Liver (tissue), 9 donors: ENCODE data around the gene EDEM1. TPM values are rescaled to one million over a fixed set of nuclear protein-coding genes. Genes with fewer than 3 reads are reported as not detected.

Source experiments
- DNase-seq: peaks from one replicate; pipeline ENCODE4 v3.0.0-alpha.2; 2017; ENCODE audit warnings: low spot score
- H3K27ac ChIP-seq, 2 donors: one replicate each; pipeline ENCODE4 v1.7.0; 2013; ENCODE audit warnings: inconsistent platforms in 2 of 2, low read length in 2 of 2, control low read depth in 1 of 2, low read depth in 1 of 2, mild to moderate bottlenecking in 1 of 2
- H3K27me3 ChIP-seq, 4 donors: one replicate each; pipeline versions ENCODE4 v1.6.1 to v1.7.0; 2013; ENCODE audit warnings: low read length in 3 of 4, inconsistent platforms in 1 of 4, mild to moderate bottlenecking in 1 of 4, moderate library complexity in 1 of 4; ENCODE audit not compliant: control insufficient read depth in 4 of 4, insufficient read depth in 4 of 4
- H3K36me3 ChIP-seq, 4 donors: one replicate each; pipeline versions ENCODE4 v1.6.1 to v1.7.0; 2013; ENCODE audit warnings: low read length in 3 of 4, mild to moderate bottlenecking in 3 of 4, low read depth in 1 of 4, moderate library complexity in 1 of 4; ENCODE audit not compliant: control insufficient read depth in 4 of 4, insufficient read depth in 3 of 4
- H3K4me1 ChIP-seq, 4 donors: one replicate each; pipeline versions ENCODE4 v1.6.1 to v1.7.0; 2013; ENCODE audit warnings: low read length in 3 of 4, mild to moderate bottlenecking in 3 of 4, moderate library complexity in 1 of 4; ENCODE audit not compliant: control insufficient read depth in 4 of 4, insufficient read depth in 4 of 4
- H3K4me3 ChIP-seq, 3 donors: one replicate each; pipeline versions ENCODE4 v1.6.1 to v1.7.0; 2013; ENCODE audit warnings: low read length in 3 of 3, control low read depth in 1 of 3, low read depth in 1 of 3, mild to moderate bottlenecking in 1 of 3
- H3K9ac ChIP-seq, 2 donors: one replicate each; pipeline ENCODE4 v1.7.0; 2013; ENCODE audit warnings: low read length in 2 of 2, mild to moderate bottlenecking in 2 of 2, moderate library complexity in 2 of 2, control low read depth in 1 of 2, low read depth in 1 of 2
- H3K9me3 ChIP-seq, 4 donors: one replicate each; pipeline versions ENCODE4 v1.6.1 to v1.7.0; 2013; ENCODE audit warnings: low read length in 3 of 4; ENCODE audit not compliant: control insufficient read depth in 4 of 4
- EGR1 ChIP-seq, 2 donors: IDR thresholded peaks; 2 replicates each; pipeline ENCODE4 v1.6.1; 2016 to 2018; ENCODE audit warnings: antibody characterized with exemption in 2 of 2, low read depth in 2 of 2
- FOXA2 ChIP-seq: IDR thresholded peaks from 2 replicates; pipeline ENCODE4 v1.6.1; 2016; ENCODE audit warnings: antibody characterized with exemption
- GABPA ChIP-seq, 2 donors: IDR thresholded peaks in 1 of 2; conservative IDR thresholded peaks in 1 of 2; 2 replicates each; pipeline ENCODE4 v1.6.1; 2016; ENCODE audit warnings: antibody characterized with exemption in 2 of 2, mild to moderate bottlenecking in 1 of 2, moderate library complexity in 1 of 2
- HNF4A ChIP-seq, 2 donors: conservative IDR thresholded peaks; 2 replicates each; pipeline ENCODE4 v1.6.1; 2016; ENCODE audit warnings: antibody characterized with exemption in 2 of 2, mild to moderate bottlenecking in 2 of 2
- HNF4G ChIP-seq: IDR thresholded peaks from 2 replicates; pipeline ENCODE4 v1.6.1; 2016; ENCODE audit warnings: antibody characterized with exemption
- JUND ChIP-seq, 2 donors: IDR thresholded peaks; 2 replicates each; pipeline ENCODE4 v1.6.1; 2016; ENCODE audit warnings: antibody characterized with exemption in 2 of 2
- NR2F2 ChIP-seq: IDR thresholded peaks from 2 replicates; pipeline ENCODE4 v1.6.1; 2016; ENCODE audit warnings: antibody characterized with exemption
- RAD21 ChIP-seq, 2 donors: IDR thresholded peaks; 2 replicates each; pipeline ENCODE4 v1.6.1; 2016; ENCODE audit warnings: antibody characterized with exemption in 2 of 2, mild to moderate bottlenecking in 2 of 2
- RXRA ChIP-seq, 2 donors: IDR thresholded peaks; 2 replicates each; pipeline ENCODE4 v1.6.1; 2017 to 2018; ENCODE audit warnings: antibody characterized with exemption in 2 of 2, mild to moderate bottlenecking in 1 of 2
- TAF1 ChIP-seq: conservative IDR thresholded peaks from 2 replicates; pipeline ENCODE4 v1.6.1; 2016; ENCODE audit warnings: antibody characterized with exemption, mild to moderate bottlenecking
- YY1 ChIP-seq: IDR thresholded peaks from 2 replicates; pipeline ENCODE4 v1.6.1; 2016; ENCODE audit warnings: antibody characterized with exemption, mild to moderate bottlenecking
- WGBS: extraction: QIAGEN DNeasy Blood & Tissue Kit; methylation state at CpG from one replicate; pipeline ENCODE4 v1.1.7; 2013; 5-methylcytosine and 5-hydroxymethylcytosine counted together
- polyA plus RNA-seq, 2 donors: library from polyadenylated mRNA; stranded (reverse) in 1 of 2; unstranded in 1 of 2; fragments of 200-250 nt in 1 of 2; fragments of >200 nt in 1 of 2; fragmentation: Nextera tagmentation in 1 of 2; extraction: Ambion mirVana in 1 of 2; gene quantifications; one replicate each; pipeline versions ENCODE4 v1.2.1 to v1.2.3, GENCODE V29; 2013 to 2015
- total RNA-seq, 2 donors: library from RNA; depleted of rRNA; stranded (reverse); fragments of >200 nt; gene quantifications; one replicate each; pipeline ENCODE4 v1.2.3, GENCODE V29; 2014
- TF ChIP-seq, protein P1 (sequence below): IDR thresholded peaks from 2 replicates; pipeline ENCODE4 v1.6.1; 2016; ENCODE audit warnings: antibody characterized with exemption
- TF ChIP-seq, protein P2 (sequence below): IDR thresholded peaks from 2 replicates; pipeline ENCODE4 v1.6.1; 2016; ENCODE audit warnings: antibody characterized with exemption
- TF ChIP-seq, protein P3 (sequence below): IDR thresholded peaks from 2 replicates; pipeline ENCODE4 v1.6.1; 2016; ENCODE audit warnings: antibody characterized with exemption
- TF ChIP-seq, protein P4 (sequence below): IDR thresholded peaks from 2 replicates; pipeline ENCODE4 v1.6.1; 2016; ENCODE audit warnings: antibody characterized with exemption, mild to moderate bottlenecking
- donor health status: healthy.
- donor health status: healthy.
- donor health status: healthy.
- donor health status: healthy.
- donor health status: healthy.

EDEM1 gene
- total and polyA plus RNA-seq, 4 donors, result 20.4 to 97.5 (median 32.9) TPM

DNA sequence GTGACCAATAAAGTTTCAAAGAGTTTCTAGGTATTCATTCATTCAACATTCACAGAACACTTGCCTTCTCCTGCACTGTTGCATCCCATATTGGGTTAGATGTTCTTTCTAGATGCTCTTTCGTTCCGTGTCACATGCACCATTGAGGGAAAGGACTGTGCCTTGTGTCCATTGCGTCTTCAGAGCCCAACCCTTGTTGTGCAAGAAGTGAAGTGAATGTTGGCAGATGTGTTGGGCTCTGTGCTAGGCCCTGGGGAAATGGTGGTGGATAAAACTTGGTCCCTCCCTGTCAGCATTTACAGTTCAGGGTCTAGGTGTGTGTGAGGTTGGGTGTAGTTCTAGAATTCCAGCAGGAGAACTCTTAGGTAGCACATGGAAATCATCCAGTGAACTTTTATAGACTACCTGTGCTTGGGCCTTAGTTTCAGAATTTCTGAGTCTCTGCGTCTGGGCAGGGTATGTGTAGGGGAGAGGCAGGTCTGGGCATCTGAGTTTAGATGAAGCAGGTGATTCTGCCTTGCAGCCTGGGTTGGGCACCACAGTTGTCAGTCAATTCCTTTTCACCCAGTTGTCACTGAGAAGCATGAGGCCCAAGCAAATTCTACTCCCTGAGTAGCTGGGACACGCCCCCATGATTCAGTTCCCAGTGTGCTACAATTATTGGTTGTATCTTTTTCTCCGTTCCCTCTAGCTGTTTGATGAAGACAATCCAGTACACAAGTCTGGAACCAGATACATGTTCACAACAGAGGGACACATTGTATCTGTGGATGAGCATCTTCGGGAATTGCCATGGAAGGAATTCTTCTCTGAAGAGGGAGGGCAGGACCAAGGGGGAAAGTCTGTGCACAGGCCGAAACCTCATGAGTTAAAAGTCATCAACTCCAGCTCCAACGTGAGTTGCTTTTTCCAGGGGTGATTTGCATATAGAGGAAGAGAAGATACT is 25.4 kb downstream of the EDEM1 start:
- 85% methylated on average over 9 of the region's 9 CpGs for WGBS

DNA sequence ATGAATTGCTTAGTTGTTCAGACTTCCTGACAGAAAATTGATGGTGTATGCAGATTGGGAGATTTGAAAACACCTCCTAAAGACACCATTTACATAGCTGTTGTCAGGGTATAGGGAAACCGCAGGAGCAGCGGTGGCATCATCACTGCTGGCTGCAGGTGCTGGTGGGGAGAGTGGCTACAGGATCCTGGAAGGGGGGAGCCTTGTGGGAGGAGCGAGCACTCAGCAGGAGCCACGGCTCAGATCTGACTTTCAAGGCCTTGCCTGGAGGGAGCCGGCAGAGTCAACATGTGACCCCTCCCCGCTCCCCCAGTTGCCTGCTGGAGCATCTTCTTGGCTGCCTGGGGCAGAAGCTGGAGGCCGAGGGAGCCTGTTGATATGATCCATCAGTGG is 26.1 kb downstream of the EDEM1 start:
- Histone ChIP-seq H3K27ac (no peak overlapping the region), H3K4me3 (no peak overlapping the region), H3K27me3 (no peaks in the 10 kb centered on the region), H3K4me1 (peaks cover 0 to 33% (median 24%) of the 10 kb centered on the region in 4 donors), H3K9me3 (no peaks in the 10 kb centered on the region), H3K9ac (no peak overlapping the region), H3K36me3 (peaks cover 14 to 89% (median 85%) of the 10 kb centered on the region in 4 donors)
- 91% methylated on average over 7 of the region's 7 CpGs for WGBS
- no peak for TF ChIP-seq YY1
- no peak for TF ChIP-seq TAF1
- no peak for TF ChIP-seq RXRA (IDR thresholded peaks at IDR 0.05)
- TF ChIP-seq HNF4A (conservative IDR thresholded peaks at IDR 0.05), result no peak
- TF ChIP-seq JUND (IDR thresholded peaks at IDR 0.05), result no peak
- TF ChIP-seq, protein P1, sequence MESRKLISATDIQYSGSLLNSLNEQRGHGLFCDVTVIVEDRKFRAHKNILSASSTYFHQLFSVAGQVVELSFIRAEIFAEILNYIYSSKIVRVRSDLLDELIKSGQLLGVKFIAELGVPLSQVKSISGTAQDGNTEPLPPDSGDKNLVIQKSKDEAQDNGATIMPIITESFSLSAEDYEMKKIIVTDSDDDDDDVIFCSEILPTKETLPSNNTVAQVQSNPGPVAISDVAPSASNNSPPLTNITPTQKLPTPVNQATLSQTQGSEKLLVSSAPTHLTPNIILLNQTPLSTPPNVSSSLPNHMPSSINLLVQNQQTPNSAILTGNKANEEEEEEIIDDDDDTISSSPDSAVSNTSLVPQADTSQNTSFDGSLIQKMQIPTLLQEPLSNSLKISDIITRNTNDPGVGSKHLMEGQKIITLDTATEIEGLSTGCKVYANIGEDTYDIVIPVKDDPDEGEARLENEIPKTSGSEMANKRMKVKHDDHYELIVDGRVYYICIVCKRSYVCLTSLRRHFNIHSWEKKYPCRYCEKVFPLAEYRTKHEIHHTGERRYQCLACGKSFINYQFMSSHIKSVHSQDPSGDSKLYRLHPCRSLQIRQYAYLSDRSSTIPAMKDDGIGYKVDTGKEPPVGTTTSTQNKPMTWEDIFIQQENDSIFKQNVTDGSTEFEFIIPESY, result no peak
- no peak for TF ChIP-seq GABPA (IDR thresholded peaks at IDR 0.05 in 1 of 2, conservative IDR thresholded peaks at IDR 0.05 in 1 of 2)
- no peak for TF ChIP-seq EGR1 (IDR thresholded peaks at IDR 0.05; ENCODE audit: low read depth in 2 of 2)
- TF ChIP-seq, protein P2, sequence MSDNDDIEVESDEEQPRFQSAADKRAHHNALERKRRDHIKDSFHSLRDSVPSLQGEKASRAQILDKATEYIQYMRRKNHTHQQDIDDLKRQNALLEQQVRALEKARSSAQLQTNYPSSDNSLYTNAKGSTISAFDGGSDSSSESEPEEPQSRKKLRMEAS, result no peak
- TF ChIP-seq, protein P3, sequence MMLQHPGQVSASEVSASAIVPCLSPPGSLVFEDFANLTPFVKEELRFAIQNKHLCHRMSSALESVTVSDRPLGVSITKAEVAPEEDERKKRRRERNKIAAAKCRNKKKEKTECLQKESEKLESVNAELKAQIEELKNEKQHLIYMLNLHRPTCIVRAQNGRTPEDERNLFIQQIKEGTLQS, result no peak
- TF ChIP-seq FOXA2, result no peak
- TF ChIP-seq, protein P4, sequence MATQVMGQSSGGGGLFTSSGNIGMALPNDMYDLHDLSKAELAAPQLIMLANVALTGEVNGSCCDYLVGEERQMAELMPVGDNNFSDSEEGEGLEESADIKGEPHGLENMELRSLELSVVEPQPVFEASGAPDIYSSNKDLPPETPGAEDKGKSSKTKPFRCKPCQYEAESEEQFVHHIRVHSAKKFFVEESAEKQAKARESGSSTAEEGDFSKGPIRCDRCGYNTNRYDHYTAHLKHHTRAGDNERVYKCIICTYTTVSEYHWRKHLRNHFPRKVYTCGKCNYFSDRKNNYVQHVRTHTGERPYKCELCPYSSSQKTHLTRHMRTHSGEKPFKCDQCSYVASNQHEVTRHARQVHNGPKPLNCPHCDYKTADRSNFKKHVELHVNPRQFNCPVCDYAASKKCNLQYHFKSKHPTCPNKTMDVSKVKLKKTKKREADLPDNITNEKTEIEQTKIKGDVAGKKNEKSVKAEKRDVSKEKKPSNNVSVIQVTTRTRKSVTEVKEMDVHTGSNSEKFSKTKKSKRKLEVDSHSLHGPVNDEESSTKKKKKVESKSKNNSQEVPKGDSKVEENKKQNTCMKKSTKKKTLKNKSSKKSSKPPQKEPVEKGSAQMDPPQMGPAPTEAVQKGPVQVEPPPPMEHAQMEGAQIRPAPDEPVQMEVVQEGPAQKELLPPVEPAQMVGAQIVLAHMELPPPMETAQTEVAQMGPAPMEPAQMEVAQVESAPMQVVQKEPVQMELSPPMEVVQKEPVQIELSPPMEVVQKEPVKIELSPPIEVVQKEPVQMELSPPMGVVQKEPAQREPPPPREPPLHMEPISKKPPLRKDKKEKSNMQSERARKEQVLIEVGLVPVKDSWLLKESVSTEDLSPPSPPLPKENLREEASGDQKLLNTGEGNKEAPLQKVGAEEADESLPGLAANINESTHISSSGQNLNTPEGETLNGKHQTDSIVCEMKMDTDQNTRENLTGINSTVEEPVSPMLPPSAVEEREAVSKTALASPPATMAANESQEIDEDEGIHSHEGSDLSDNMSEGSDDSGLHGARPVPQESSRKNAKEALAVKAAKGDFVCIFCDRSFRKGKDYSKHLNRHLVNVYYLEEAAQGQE, result no peak
- no peak for TF ChIP-seq NR2F2
- TF ChIP-seq HNF4G, result no peak
- TF ChIP-seq RAD21 (IDR thresholded peaks at IDR 0.05), result no peak
- no peak for DNase-seq

More for the DNA sequence above, 25.4 kb downstream of the EDEM1 start:
- H3K27ac ChIP-seq, result no peak overlapping the region
- peaks cover 17 to 95% (median 90%) of the 10 kb centered on the region in 4 donors for H3K36me3 ChIP-seq
- peaks cover 0 to 26% (median 18%) of the 10 kb centered on the region in 4 donors for H3K4me1 ChIP-seq
- H3K9ac ChIP-seq, result no peak overlapping the region
- TF ChIP-seq GABPA (IDR thresholded peaks at IDR 0.05 in 1 of 2, conservative IDR thresholded peaks at IDR 0.05 in 1 of 2) (no peak), TAF1 (no peak), RAD21 (IDR thresholded peaks at IDR 0.05) (no peak)
- TF ChIP-seq, protein P1, result no peak
- TF ChIP-seq, protein P2, result no peak
- no peak overlapping the region for H3K4me3 ChIP-seq
- no peaks in the 10 kb centered on the region for H3K9me3 ChIP-seq
- no peaks in the 10 kb centered on the region for H3K27me3 ChIP-seq
- DNase-seq, result no peak
